K562 (cell line): ENCODE measurements around the gene DVL3. TPM values are rescaled to one million over a fixed set of nuclear protein-coding genes. Genes with fewer than 3 reads are reported as not detected.

ENCODE experiments used
- ATAC-seq: fragments of 200-7000 bp; cut with Tn5 transposase; 3 replicates; pipeline ENCODE4 v1.9.1; 2020; ENCODE audit warnings: moderate library complexity
- BruUV-seq: library from RNA; stranded (reverse); fragments of 400-500 nt; replicated peaks from 2 replicates; lab custom pipeline; 2021; lab: Mats Ljungman, UMichigan
- CTCF ChIA-PET: fragments of 300-600 bp; formaldehyde crosslinking; extraction: SDS; loops from one replicate; lab custom pipeline; 2021; ENCODE audit warnings: low intra/inter-chr PET ratio; lab: Yijun Ruan, JAX
- POLR2A ChIA-PET: fragments of 300-600, 350-650 bp; sonication (Branson Sonifier 250); formaldehyde crosslinking; extraction: SDS; loops from one replicate; lab custom pipeline; 2021; ENCODE audit warnings: antibody characterized with exemption, inconsistent platforms; lab: Yijun Ruan, JAX
- DNase-seq, 4 experiments: peaks; one replicate each; pipeline versions ENCODE4 v3.0.0 to v3.0.0-alpha.2; 2011 to 2018; ENCODE audit warnings: low spot score in 3 of 4, mixed read lengths in 3 of 4; ENCODE audit errors: extremely low read depth in 1 of 4
- FAIRE-seq: peaks from 2 replicates; lab custom pipeline; 2011; peaks lifted over from hg19 to GRCh38; lab: Jason Lieb, UNC
- H2AFZ ChIP-seq: 2 replicates; pipeline ENCODE4 v1.6.0; 2011; ENCODE audit warnings: low read depth, low read length, control low read depth, inconsistent platforms
- H3K27ac ChIP-seq: fragments of 200-600 bp; 3 replicates; pipeline ENCODE4 v1.8.0; 2011; ENCODE audit warnings: low read depth, mild to moderate bottlenecking, control low read depth, inconsistent platforms, low read length, moderate library complexity, mixed read lengths; ENCODE audit errors: extremely low read depth
- H3K27me3 ChIP-seq, 2 experiments: fragments of 300-600 bp in 1 of 2; 2 replicates in 1 of 2; 3 replicates in 1 of 2; pipeline versions ENCODE4 v1.6.0 to v1.8.0; 2011; ENCODE audit warnings: inconsistent platforms in 2 of 2, low read length in 2 of 2, mild to moderate bottlenecking in 1 of 2, mixed read lengths in 1 of 2, moderate library complexity in 1 of 2; ENCODE audit not compliant: control insufficient read depth in 2 of 2, insufficient read depth in 2 of 2
- H3K36me3 ChIP-seq: fragments of 300-600 bp; 3 replicates; pipeline ENCODE4 v1.8.0; 2011; ENCODE audit warnings: mild to moderate bottlenecking, low read length, inconsistent platforms; ENCODE audit not compliant: control insufficient read depth, insufficient read depth
- H3K4me1 ChIP-seq, 2 experiments: fragments of 200-600 bp in 1 of 2; replicated peaks in 1 of 2; 2 replicates in 1 of 2; 3 replicates in 1 of 2; pipeline versions ENCODE4 v1.5.1 to v1.8.0; 2011; ENCODE audit warnings: inconsistent platforms in 2 of 2, low read length in 2 of 2, mild to moderate bottlenecking in 1 of 2, mixed read lengths in 1 of 2, moderate library complexity in 1 of 2; ENCODE audit not compliant: control insufficient read depth in 2 of 2, insufficient read depth in 2 of 2
- H3K4me2 ChIP-seq: 2 replicates; pipeline ENCODE4 v1.6.1; 2011; ENCODE audit warnings: low read length, control low read depth, inconsistent platforms, mixed read lengths; ENCODE audit not compliant: insufficient read depth
- H3K4me3 ChIP-seq: fragments of 200-600 bp; sonication (generic), shearing (Covaris generic); 2 replicates; pipeline ENCODE4 v1.5.1; 2016; ENCODE audit warnings: control low read depth, inconsistent platforms
- H3K79me2 ChIP-seq: fragments of 200-600 bp; 3 replicates; pipeline ENCODE4 v1.8.0; 2011; ENCODE audit warnings: low read length, inconsistent platforms; ENCODE audit not compliant: control insufficient read depth, insufficient read depth
- H3K9ac ChIP-seq, 2 experiments: 2 replicates each; pipeline versions ENCODE4 v1.6.0 to v1.6.1; 2011; ENCODE audit warnings: low read depth in 2 of 2, low read length in 2 of 2, control low read depth in 1 of 2, inconsistent platforms in 1 of 2, mild to moderate bottlenecking in 1 of 2, mixed read lengths in 1 of 2; ENCODE audit not compliant: insufficient read depth in 1 of 2
- H3K9me1 ChIP-seq: one replicate; pipeline ENCODE4 v1.6.0; 2011; ENCODE audit warnings: inconsistent platforms, mild to moderate bottlenecking, low read length, moderate library complexity; ENCODE audit not compliant: control insufficient read depth, insufficient read depth
- H3K9me3 ChIP-seq: replicated peaks from 2 replicates; pipeline ENCODE4 v1.5.1; 2011; ENCODE audit warnings: low read depth, low read length, inconsistent platforms; ENCODE audit not compliant: control insufficient read depth, insufficient read depth
- H4K20me1 ChIP-seq: replicated peaks from 2 replicates; pipeline ENCODE4 v1.6.1; 2011; ENCODE audit warnings: low read length, inconsistent platforms, mixed read lengths; ENCODE audit not compliant: control insufficient read depth, insufficient read depth
- E2F3 ChIP-seq: fragments of 250-450 bp; sonication (Bioruptor Pico); IDR thresholded peaks from 2 replicates; pipeline ENCODE4 v1.4.0; 2020; ENCODE audit warnings: mild to moderate bottlenecking
- ETS2 ChIP-seq: IDR thresholded peaks from 2 replicates; pipeline ENCODE4 v1.6.1; 2016; ENCODE audit warnings: borderline replicate concordance, missing genetic modification characterization, mild to moderate bottlenecking, moderate library complexity, missing compliant biosample characterization; ENCODE audit not compliant: poor library complexity, severe bottlenecking
- ETV5 ChIP-seq: sonication (generic); formaldehyde crosslinking; IDR thresholded peaks from 2 replicates; pipeline ENCODE4 v1.4.0; 2020; ENCODE audit warnings: low read depth, mild to moderate bottlenecking, missing genetic modification reagents
- JUN ChIP-seq, 2 experiments: sonication (generic) in 1 of 2; formaldehyde crosslinking in 1 of 2; IDR thresholded peaks; 2 replicates each; pipeline versions ENCODE4 v1.6.1 to v1.8.0; 2012 to 2022; ENCODE audit warnings: borderline replicate concordance in 2 of 2, mild to moderate bottlenecking in 2 of 2, improper control_type of control experiment in 1 of 2, low read depth in 1 of 2, low read length in 1 of 2, missing genetic modification reagents in 1 of 2
- NRF1 ChIP-seq, 2 experiments: fragments of 450-650 bp; IDR thresholded peaks in 1 of 2; conservative IDR thresholded peaks in 1 of 2; 2 replicates each; pipeline ENCODE4 v1.6.1; 2014; ENCODE audit warnings: mild to moderate bottlenecking in 2 of 2
- PYGO2 ChIP-seq: fragments of 450-650 bp; IDR thresholded peaks from 2 replicates; pipeline ENCODE4 v1.6.1; 2016; ENCODE audit warnings: mild to moderate bottlenecking, missing genetic modification characterization, moderate library complexity, missing compliant biosample characterization
- SMAD2 ChIP-seq: fragments of 150-350 bp; IDR thresholded peaks from 2 replicates; pipeline ENCODE4 v1.6.1; 2014; ENCODE audit warnings: low read depth, mild to moderate bottlenecking, low read length
- XRCC4 ChIP-seq: IDR thresholded peaks from one replicate; pipeline ENCODE4 v1.6.1; 2011; ENCODE audit not compliant: insufficient read depth, insufficient read length; ENCODE audit errors: extremely low read depth
- ZBTB17 ChIP-seq: fragments of 450-650 bp; formaldehyde crosslinking; IDR thresholded peaks from 2 replicates; pipeline ENCODE4 v1.4.0; 2020; ENCODE audit warnings: mild to moderate bottlenecking
- ZNF398 ChIP-seq: fragments of 250-450 bp; sonication (Bioruptor Pico); IDR thresholded peaks from 2 replicates; pipeline ENCODE4 v1.8.0; 2021; ENCODE audit warnings: moderate library complexity, mild to moderate bottlenecking, inconsistent platforms
- WGBS: fragments of 100-300 bp; shearing (Covaris generic); methylation state at CpG from one replicate; pipeline ENCODE4 v1.1.6; 2016; ENCODE audit warnings: low coverage, mixed read lengths; ENCODE audit not compliant: insufficient coverage; ENCODE audit errors: missing lambda C conversion rate; 5-methylcytosine and 5-hydroxymethylcytosine counted together
- in situ Hi-C: fragments of 300-500 bp; cut with MboI; formaldehyde crosslinking; loops from 4 replicates; pipeline ENCODE4 v1.15.0; 2018; ENCODE audit warnings: inconsistent platforms, mixed read lengths
- intact Hi-C: fragments of 100-400 bp; cut with micrococcal nuclease; formaldehyde crosslinking; loops from 2 replicates; pipeline ENCODE4 v1.14.2; 2022
- polyA plus RNA-seq, 8 experiments: library from polyadenylated mRNA; depleted of rRNA in 4 of 8; stranded (reverse) in 5 of 8; unstranded in 3 of 8; fragments of >200 nt; fragmentation: Nextera tagmentation in 2 of 8; fragmentation: Illumina TruSeq in 1 of 8; extraction: Ambion mirVana in 2 of 8; extraction: Trizol in 1 of 8; gene quantifications; 2 replicates each; pipeline versions ENCODE4 v1.2.1 to v1.2.3, GENCODE V29; 2011 to 2014; ENCODE audit warnings: inconsistent platforms in 1 of 8, missing spikeins in 1 of 8
- total RNA-seq, 7 experiments: library from RNA; depleted of rRNA in 6 of 7; stranded (reverse); fragments of >200 nt in 6 of 7; fragmentation: Illumina TruSeq in 2 of 7; extraction: Trizol in 2 of 7; gene quantifications; 2 replicates each; pipeline versions ENCODE4 v1.2.1 to v1.2.3, GENCODE V29; 2011 to 2021; ENCODE audit warnings: low replicate concordance in 1 of 7
- TF ChIP-seq, protein P1 (sequence below): sonication (generic); formaldehyde crosslinking; IDR thresholded peaks from 2 replicates; pipeline ENCODE4 v1.8.0; 2022; ENCODE audit warnings: mild to moderate bottlenecking, missing genetic modification reagents
- TF ChIP-seq, protein P2 (sequence below): sonication (generic); formaldehyde crosslinking; IDR thresholded peaks from 2 replicates; pipeline ENCODE4 v1.9.0; 2022; ENCODE audit warnings: mild to moderate bottlenecking, missing genetic modification reagents

DVL3 gene
- total and polyA plus RNA-seq, 9 of the 15 experiments (the other 6 are each of a cell fraction or from before 2014, with no cell fraction given): 3.1 to 57.9 (median 20.1) TPM

DNA sequence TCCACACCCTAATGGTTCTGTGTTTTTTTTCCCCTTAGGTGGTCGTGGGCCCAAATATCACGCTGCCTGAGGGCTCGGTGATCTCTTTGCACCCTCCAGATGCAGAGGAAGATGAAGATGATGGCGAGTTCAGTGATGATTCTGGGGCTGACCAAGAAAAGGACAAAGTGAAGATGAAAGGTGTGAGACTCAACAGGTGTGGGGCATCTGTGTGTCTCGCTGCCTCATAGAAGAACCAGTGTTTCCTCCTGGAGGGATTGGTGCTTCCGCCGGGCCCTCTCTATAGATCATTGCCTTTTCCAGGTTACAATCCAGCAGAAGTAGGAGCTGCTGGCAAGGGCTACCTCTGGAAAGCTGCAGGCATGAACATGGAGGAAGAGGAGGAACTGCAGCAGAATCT, 13.0 kb upstream of the DVL3 start:
- Histone ChIP-seq H3K4me1 (peaks cover 0 to under 1% of the 10 kb centered on the region in 2 experiments; a peak in 2 of 5 replicates), H3K9me1 (peaks cover 2% of the 10 kb centered on the region), H3K4me2 (no peak overlapping the region), H3K36me3 (peaks cover 83% of the 10 kb centered on the region), H2AFZ (no peak overlapping the region), H3K79me2 (peaks cover 14% of the 10 kb centered on the region), H3K9me3 (no peaks in the 10 kb centered on the region), H3K27ac (no peak overlapping the region), H4K20me1 (no peaks in the 10 kb centered on the region), H3K27me3 (no peaks in the 10 kb centered on the region), H3K4me3 (no peak overlapping the region), H3K9ac (no peak overlapping the region)
- BruUV-seq: no TSS peak
- WGBS: 95% methylated on average over 7 of the region's 7 CpGs
- POLR2A ChIA-PET: interaction anchor here (0.6 to 1.3 kb wide), 3 partner anchors 13 to 38 kb away, joined by 3 read pairs; partner anchors contain the start of gene DVL3
- intact Hi-C loops (no loop called here), in situ Hi-C loops (no loop called here)
- no peak for FAIRE-seq
- ATAC-seq: no peak
- peak in 1 of 4 experiments; percentile 1 for DNase-seq
- CTCF ChIA-PET: no interaction called here
- TF ChIP-seq ETS2 (tag) (no peak), XRCC4 (no peak), NRF1 (conservative IDR thresholded peaks at IDR 0.05 in 1 of 2, IDR thresholded peaks at IDR 0.05 in 1 of 2) (no peak), PYGO2 (tag) (no peak), ETV5 (CRISPR knock-in tag) (no peak), ZBTB17 (CRISPR knock-in tag) (no peak), E2F3 (no peak), ZNF398 (CRISPR knock-in tag) (no peak), SMAD2 (no peak), JUN (IDR thresholded peaks at IDR 0.05; ENCODE audit: borderline replicate concordance, low read depth, low read length) (no peak), JUN (CRISPR knock-in tag; IDR thresholded peaks at IDR 0.05; ENCODE audit: borderline replicate concordance) (no peak)
- TF ChIP-seq, protein P1, sequence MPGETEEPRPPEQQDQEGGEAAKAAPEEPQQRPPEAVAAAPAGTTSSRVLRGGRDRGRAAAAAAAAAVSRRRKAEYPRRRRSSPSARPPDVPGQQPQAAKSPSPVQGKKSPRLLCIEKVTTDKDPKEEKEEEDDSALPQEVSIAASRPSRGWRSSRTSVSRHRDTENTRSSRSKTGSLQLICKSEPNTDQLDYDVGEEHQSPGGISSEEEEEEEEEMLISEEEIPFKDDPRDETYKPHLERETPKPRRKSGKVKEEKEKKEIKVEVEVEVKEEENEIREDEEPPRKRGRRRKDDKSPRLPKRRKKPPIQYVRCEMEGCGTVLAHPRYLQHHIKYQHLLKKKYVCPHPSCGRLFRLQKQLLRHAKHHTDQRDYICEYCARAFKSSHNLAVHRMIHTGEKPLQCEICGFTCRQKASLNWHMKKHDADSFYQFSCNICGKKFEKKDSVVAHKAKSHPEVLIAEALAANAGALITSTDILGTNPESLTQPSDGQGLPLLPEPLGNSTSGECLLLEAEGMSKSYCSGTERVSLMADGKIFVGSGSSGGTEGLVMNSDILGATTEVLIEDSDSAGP (CRISPR knock-in tag): no peak
- TF ChIP-seq, protein P2, sequence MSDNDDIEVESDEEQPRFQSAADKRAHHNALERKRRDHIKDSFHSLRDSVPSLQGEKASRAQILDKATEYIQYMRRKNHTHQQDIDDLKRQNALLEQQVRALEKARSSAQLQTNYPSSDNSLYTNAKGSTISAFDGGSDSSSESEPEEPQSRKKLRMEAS (CRISPR knock-in tag): no peak
